HG02610 (cell line): ENCODE results near the gene CCDC57.
A peak's percentile ranks its signal among the peaks of the same experiment; 100 is the strongest.
"Not testable (repeated sequence)": the region's sequence is repeated elsewhere in the genome, so short reads cannot be mapped to it uniquely, and the experiment has no call there.

Experiments used
- ATAC-seq: cut with Tn5 transposase; IDR thresholded peaks from one replicate; pipeline ENCODE4 v1.9.1; 2021; ENCODE audit warnings: mild to moderate bottlenecking, moderate library complexity; ENCODE audit not compliant: unreplicated experiment

The CCDC57 gene

DNA sequence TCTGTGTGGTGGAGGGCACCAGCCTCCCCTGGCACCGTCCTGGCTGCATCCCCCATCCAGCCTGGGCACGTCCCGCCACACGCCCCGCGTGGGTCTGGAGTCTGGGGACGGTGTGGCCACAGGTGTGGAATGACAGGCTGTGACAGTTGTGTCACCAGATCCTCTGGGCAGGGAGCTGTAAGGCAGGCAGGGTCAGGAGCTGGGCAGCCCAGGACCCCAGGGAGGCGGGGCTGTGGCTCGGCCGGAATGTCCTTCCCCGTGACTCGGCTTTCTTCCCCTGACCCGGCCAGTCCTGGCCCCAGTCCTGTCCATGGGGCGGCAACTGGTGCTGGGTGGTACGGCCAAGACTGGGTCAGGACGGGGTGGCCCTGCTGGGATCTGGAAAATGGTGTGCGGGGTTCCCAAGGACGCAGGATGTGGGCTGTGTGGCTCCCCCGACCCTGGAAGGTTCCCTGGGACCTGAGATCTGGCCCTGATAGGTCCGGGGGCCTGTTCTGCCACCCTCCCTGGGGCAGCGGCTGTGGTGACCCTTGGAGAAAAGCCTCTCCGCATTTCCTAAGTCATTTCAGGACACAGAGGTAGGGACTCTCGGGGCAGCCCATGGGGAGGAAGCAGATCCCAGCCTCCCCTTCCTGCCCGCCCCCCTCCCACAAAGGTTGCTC, 12.9 kb upstream of the CCDC57 start:
- ATAC-seq: no peak

- ATAC-seq: no peak
Observed at GRCh38 chr17:82224666-82225065, 12.0 kb upstream of the CCDC57 start.

GRCh38 chr17:82223517-82223916, 10.9 kb upstream of the CCDC57 start:
- ATAC-seq: no peak

DNA sequence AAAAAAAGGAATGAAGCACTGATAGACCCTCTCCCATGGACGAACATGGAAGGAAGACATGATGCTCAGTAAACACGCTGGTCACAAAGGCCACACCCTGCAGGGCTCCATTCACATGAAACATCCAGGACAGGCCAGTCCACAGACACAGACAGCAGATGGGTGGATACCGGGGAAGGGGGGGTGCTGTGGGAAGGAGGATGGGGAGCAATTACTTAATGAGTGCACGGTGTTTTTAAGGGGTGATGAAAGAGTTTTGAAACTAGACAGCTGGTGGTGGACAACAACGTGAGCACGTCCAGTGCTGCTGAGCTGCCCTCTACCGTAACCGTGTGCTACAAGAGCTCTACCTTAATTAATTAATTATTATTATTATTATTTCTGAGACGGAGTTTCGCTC, 10.2 kb upstream of the CCDC57 start:
- ATAC-seq: no peak

DNA sequence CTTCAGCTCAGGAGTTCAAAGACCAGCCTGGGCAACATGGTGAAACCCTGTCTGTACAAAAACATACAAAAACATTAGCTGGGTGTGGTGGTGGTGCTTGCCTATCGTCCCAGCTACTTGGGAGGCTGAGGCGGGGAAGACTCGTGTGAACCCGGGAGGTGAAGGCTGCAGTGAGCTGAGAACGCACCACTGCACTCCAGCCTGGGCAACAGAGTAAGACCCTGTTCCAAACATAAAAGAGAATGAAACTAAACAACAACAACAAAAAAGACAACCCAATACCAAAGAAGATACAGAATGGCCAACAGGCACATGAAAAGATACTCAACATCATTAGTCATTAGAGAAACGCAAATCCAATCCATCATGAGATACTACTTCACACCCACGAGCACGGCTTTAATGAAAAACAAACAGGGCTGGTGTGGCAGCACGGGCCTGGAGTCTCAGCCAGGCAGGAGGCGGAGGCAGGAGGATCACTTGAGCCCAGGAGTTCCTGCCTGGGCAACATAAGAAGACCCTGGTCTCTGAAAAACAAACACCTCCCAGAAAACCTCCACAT, 8.8 kb upstream of the CCDC57 start:
- no peak for ATAC-seq

DNA sequence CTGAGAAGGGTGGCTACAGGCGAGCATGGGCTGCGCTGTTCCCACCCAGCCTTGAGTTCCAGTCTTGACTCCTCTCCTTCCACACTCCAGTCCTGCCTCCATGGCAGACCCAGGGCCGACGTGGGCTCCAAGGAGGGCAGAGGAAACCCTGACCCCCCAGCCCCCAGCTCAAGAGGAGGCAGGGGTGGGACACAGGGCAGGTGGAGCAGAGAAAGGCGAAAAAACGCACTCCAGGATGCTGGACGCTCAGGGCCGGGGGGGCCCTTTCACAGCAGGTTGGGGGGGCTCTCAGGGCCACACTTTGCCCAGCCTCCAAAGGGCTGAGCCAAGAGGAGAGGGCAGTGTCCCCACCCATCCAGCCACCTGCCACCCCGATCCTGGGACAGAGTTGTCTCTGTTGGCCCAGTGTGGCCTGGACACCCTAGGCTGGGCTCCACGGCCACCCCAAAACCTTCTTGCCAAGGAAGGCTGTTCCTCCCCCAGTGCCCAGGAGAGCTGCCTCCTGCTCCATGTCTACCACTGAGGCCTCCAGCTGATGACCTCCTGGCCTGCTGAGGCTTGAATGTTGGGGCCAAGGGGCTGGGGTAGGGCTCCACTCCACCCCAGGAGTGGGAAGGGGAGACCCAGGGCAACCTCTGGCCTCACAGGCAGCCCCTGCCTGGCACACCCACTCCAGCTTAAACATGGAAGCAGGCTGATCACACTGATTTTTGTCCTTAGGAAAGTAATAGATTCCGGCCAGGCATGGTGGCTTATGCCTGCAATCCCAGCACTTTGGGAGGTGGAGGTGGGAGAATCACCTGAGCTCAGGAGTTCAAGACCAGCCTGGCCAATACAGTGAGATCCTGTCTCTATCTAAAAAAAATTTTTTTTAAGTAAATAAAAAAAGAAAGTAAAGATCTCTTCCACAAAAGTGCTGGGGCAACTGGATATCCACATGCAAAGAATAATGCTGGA, 7.4 kb upstream of the CCDC57 start:
- no peak for ATAC-seq

DNA sequence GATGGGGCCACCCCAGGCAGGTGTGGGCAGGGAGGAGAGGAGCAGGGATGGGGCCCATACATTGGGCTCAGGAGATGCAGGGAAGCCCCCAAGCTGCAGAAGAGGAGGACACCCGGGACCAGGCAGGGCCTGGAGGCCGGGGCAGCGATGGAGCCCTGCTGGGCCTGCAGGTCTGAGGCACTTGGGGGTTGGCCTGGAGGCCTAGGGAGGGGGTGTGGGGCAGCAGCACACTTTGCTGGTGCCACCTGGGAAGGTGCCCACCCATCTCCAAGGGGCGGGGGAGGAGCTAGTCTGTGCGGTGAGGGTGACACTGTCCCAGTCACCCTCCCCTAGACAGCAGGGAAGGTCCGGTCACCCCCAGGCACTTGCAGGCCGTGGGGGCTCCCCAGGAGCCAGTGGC, 6.4 kb upstream of the CCDC57 start:
- ATAC-seq: no peak

GRCh38 chr17:82218349-82219075, 5.9 kb upstream of the CCDC57 start:
- no peak for ATAC-seq

DNA sequence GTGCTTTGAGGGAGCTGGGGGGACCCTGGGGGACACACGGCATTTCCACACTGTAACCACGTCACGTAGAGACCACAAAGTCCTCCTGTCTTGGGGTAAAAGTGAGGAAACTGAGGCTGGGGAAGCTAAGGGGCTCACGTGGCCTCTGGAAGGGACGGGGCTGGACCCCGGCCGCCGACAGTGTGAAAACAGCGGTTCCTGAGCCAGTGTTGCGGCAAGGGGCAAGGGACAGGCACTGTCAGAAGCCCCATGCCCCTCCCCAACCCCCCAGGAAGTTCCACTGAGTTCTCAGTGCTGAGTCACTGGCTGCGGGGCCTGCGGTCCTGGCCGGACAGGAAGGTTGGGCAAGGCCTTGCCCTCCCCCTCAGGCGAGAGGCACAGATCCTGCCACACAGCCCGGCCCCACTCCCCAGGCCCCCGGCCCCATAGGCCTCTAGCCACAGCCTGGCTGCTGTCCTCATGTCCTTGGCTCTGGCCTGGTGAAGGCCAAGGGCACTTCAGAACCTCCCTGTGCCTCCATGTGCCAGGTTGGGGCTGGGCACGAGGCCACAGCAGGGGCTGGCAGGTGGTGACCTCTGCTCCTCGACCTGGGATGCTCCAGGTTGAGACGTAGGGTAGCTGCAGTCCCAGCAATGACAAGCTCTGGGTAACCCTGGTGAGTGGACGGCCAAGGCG, 5.0 kb upstream of the CCDC57 start:
- ATAC-seq: no peak

GRCh38 chr17:82217120-82217529, 4.5 kb upstream of the CCDC57 start:
- no peak for ATAC-seq

DNA sequence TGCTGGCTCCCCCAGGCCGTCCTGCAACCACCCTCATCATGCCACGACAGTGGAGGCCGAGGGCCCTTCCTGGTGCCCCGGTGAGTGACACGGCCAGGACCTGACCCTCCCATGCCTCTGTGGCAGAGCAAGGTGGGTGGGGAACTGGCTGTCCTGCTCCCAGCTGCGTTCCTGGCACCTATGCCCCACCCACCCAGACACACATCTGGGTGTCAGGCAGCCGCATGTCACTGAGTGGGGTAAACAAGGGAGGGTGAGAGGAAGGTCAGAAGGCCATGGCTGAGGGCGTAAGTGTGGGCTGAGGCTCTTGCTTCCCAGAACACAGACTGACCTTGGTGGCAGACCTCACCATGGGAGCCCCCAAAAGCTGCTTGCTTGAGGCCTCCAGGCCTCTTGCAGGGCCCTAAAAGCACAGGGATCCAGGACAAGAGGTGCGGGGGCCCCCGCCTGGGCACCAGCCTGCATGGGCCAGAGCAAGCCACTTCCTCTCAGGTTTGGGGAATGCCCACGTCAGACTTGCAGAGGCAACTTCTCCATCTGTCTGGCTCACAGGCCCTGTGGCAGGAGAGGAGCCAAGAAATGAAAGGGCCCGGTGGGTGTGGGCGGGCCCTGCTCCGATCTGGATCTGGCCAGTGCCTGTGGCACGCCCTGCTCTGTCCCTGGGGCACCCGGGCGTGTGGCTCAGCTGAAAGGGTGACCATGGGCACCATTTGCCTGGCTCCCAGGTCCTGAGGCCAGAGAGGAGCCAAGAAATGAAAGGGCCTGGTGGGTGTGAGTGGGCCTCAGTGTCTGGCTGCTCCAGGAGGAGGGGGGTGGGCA, 3.9 kb upstream of the CCDC57 start:
- no peak for ATAC-seq

GRCh38 chr17:82215972-82216300, 3.3 kb upstream of the CCDC57 start:
- ATAC-seq: no peak

GRCh38 chr17:82215095-82215971, 2.7 kb upstream of the CCDC57 start:
- no peak for ATAC-seq

- no peak for ATAC-seq
Observed at GRCh38 chr17:82214012-82214628, 1.5 kb upstream of the CCDC57 start.

DNA sequence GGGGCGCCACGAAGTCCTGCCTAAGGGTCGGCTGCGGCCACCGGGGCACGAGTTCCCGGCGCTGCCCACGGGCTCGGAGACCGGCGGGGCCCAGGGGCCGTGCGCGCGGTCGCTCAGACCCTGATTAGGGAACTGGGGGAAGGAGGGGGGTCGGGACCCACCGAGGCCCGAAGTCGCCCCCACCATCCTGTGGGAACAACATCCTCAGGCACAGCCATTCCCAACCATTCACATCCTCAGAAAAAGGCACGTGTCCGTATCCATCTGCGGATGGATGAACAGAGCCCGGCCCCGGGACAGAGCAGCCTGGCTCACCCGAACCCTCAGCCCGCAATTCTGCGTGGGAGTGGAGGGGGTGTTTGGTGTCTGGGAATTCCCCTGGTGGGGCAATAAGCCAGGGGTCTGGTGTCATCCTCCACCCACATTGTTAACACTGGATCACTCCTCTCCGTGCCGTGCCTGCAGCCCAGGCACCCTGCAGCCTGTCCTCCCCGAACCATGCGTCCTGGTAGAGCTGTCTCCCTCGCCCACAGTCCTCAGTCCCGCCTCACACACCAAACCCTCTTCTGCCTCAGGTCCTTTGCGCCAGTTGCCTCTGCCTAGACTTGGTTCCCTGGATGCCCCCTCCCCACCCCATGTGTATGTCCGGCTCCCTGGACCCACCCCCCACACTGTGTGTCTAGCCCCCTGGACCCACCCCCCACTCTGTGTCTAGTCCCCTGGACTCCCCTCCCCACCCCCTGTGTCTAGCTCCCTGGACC, 789 bp upstream of the CCDC57 start:
- ATAC-seq: no peak

GRCh38 chr17:82210655-82211054, 2.0 kb downstream of the CCDC57 start:
- ATAC-seq: not testable (repeated sequence)

GRCh38 chr17:82205720-82206508, 6.7 kb downstream of the CCDC57 start:
- ATAC-seq: peak; percentile 71
